Spleen (tissue), 7 donors: Measurements from ENCODE around the gene TRAF6.
A peak's percentile ranks its signal among the peaks of the same experiment; 100 is the strongest.

Experiments
- POLR2A ChIP-seq, 3 donors: fragments of 450-650 bp; IDR thresholded peaks; one replicate each; pipeline ENCODE4 v1.5.1; 2017; ENCODE audit warnings: antibody characterized with exemption in 3 of 3, mild to moderate bottlenecking in 1 of 3
- POLR2AphosphoS5 ChIP-seq, 3 donors: sonication (generic); formaldehyde crosslinking; IDR thresholded peaks; one replicate each; pipeline ENCODE4 v1.5.1; 2017; ENCODE audit warnings: antibody characterized with exemption in 3 of 3
- TF ChIP-seq, protein P1 (sequence below), 11 experiments: fragments of 200-600 bp in 7 of 11; fragments of 450-650 bp in 4 of 11; sonication (generic) in 4 of 11; IDR thresholded peaks in 8 of 11; conservative IDR thresholded peaks in 3 of 11; 1 replicate in 7 of 11; 2 replicates in 4 of 11; pipeline versions ENCODE4 v1.4.0 to v1.8.0; 2016 to 2021; ENCODE audit warnings: antibody characterized with exemption in 11 of 11, inconsistent platforms in 4 of 11, mild to moderate bottlenecking in 1 of 11
- donor health status: DM: no; HTN: no; CAD: no; lungs with moderate emphysema.
- donor health status: DM: no; HTN: no; CAD: no.
- donor health status: DM: no; HTN: no; CAD: no.

DNA sequence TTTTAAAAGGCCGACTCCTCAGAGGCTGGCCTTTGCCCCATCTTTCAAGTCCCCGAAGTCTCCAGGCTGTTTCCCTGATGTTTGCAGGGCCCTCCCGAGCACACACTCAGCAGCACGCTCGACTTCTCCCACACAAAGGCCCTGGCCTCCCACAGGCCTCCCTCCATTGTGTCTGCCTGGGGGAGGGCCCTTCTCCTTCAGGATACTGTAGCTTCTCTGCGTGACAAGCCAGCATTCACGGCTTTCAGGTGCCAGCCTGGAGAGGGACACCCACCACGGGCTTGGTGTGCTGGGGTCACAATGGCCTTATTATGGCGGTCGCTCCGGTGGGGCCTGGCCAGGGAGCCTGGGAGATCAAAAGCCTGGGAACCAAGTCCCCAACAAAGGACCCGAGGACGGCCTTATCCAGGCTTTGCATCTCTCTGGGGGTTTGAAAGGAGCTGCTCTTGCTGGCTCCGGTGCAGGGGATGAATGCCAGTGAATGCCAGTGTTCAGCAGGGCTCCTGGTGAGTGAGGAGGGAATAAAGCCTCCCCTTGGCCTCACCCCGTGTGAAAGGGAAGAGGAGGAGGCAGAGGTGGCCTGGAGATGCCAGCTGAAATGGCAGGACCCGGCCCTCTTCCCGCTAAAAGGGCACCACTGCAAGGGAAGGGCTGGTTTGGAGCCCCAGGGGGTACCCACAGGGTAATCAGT lies 55.0 kb downstream of the TRAF6 start:
- TF ChIP-seq, protein P1, sequence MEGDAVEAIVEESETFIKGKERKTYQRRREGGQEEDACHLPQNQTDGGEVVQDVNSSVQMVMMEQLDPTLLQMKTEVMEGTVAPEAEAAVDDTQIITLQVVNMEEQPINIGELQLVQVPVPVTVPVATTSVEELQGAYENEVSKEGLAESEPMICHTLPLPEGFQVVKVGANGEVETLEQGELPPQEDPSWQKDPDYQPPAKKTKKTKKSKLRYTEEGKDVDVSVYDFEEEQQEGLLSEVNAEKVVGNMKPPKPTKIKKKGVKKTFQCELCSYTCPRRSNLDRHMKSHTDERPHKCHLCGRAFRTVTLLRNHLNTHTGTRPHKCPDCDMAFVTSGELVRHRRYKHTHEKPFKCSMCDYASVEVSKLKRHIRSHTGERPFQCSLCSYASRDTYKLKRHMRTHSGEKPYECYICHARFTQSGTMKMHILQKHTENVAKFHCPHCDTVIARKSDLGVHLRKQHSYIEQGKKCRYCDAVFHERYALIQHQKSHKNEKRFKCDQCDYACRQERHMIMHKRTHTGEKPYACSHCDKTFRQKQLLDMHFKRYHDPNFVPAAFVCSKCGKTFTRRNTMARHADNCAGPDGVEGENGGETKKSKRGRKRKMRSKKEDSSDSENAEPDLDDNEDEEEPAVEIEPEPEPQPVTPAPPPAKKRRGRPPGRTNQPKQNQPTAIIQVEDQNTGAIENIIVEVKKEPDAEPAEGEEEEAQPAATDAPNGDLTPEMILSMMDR (IDR thresholded peaks at IDR 0.05 in 8 of 11, conservative IDR thresholded peaks at IDR 0.05 in 3 of 11) = no peak
- no peak for TF ChIP-seq POLR2A (IDR thresholded peaks at IDR 0.05)
- peak; percentile 20 to 47 (median 35) for TF ChIP-seq POLR2AphosphoS5 (IDR thresholded peaks at IDR 0.05)
